AML-193 (cell line): ENCODE results near the gene PCDH17.

Experiments used
- DNase-seq, 2 experiments: peaks; one replicate each; lab custom pipeline; 2025; lab: John Stamatoyannopoulos, UW

Gene PCDH17

GRCh38 chr13:57739543-57740190 is 108.1 kb downstream of the PCDH17 start:
- DNase-seq, result no peak

DNA sequence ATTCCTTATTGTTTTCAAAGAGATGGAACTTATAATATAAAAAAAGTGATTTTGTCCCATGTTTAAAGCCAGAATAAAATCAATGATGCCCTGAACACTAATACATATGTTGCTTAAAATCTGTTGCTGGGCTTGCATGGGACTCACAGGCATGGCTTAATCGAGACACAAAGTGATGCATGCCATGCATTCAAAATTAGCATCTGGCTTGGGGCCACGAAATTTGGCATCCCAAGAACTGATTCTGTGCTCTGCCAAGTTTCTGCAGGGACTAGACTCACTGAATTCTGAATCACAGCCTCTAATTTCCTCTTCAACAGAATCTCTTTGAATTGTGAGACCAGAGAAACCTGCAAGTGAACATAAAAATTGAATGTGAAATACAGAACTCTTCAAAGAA is 109.2 kb downstream of the PCDH17 start:
- no peak for DNase-seq

DNA sequence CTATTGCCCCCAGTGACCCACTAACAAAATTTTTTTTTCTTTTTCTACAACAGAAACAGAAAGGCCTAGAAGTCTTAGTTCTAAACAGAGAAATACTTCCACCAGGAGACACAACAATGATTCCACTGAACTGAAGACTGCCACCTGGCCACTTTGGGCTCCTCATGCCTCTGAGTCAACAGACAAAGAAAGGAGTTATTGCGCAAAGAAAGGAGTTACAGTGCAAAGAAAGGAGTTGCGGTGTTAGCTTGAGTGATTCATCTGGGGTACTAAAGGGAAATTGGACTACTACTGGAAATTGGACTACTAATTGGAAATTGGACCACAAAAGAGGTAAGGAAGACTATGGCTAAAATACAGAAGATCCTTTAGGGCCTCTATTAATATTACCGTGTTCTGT is 116.6 kb downstream of the PCDH17 start:
- DNase-seq, result no peak

GRCh38 chr13:57760951-57761350 is 129.4 kb downstream of the PCDH17 start:
- DNase-seq, result no peak

GRCh38 chr13:57763689-57764088 is 132.1 kb downstream of the PCDH17 start:
- DNase-seq, result no peak
